Measurements from ENCODE around the gene RECK.
"Not testable (repeated sequence)": the region's sequence is repeated elsewhere in the genome, so short reads cannot be mapped to it uniquely, and the experiment has no call there.

Gene RECK

DNA sequence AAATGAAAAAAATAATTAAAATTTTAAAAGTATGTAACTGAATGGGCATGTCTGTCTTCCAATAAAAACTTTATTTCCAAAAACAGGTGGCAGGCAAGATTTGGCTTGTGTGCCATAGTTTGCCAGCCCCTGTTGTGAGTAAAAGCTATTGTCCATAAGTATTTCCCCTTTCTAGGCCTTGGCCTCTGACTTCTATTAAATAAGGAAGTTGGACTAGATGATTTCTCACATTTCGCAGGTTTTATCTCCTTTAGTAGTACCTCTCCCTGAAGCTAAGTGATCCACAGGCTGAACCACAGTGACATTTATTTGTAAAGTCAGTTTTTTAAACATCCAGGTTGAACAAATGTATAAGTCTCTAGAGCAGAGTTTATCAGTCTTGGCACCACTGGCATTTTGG is 41.3 kb downstream of the RECK start:
- Histone ChIP-seq H3K4me3 (ENCODE audit: low read length) (no peak overlapping the region), H3K4me1 (ENCODE audit: control insufficient read depth, low read depth, low read length) (no peaks in the 10 kb centered on the region), H3K9me3 (ENCODE audit: control insufficient read depth, low read depth, low read length) (no peaks in the 10 kb centered on the region), H3K27ac (ENCODE audit: low read length) (no peak overlapping the region), H3K27me3 (ENCODE audit: control insufficient read depth, insufficient read depth, low read length) (no peaks in the 10 kb centered on the region), H3K9ac (ENCODE audit: low read length) (no peak overlapping the region), H3K36me3 (ENCODE audit: control insufficient read depth, low read depth, low read length) (no peaks in the 10 kb centered on the region)

DNA sequence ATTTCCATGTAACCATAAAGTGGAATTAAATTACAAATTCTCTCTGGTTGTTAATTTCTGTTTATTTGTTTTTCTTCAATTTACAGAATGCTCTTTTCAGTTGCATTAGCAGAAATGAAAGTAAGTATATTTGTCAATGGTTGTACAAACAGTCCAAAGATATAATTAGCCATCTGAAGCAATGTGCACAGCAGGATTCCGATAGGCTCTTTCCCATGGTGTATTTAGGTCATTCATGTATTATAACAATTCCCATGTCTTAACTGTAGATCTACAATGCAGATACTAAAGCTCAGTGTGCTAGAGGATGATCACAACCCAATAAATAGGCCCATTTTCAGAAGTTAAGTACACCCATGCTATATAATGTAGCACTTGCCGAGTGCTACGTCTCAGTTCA is 43.8 kb downstream of the RECK start:
- Histone ChIP-seq H3K4me1 (ENCODE audit: control insufficient read depth, low read depth, low read length) (no peaks in the 10 kb centered on the region), H3K9me3 (ENCODE audit: control insufficient read depth, low read depth, low read length) (no peaks in the 10 kb centered on the region), H3K4me3 (ENCODE audit: low read length) (no peak overlapping the region)

DNA sequence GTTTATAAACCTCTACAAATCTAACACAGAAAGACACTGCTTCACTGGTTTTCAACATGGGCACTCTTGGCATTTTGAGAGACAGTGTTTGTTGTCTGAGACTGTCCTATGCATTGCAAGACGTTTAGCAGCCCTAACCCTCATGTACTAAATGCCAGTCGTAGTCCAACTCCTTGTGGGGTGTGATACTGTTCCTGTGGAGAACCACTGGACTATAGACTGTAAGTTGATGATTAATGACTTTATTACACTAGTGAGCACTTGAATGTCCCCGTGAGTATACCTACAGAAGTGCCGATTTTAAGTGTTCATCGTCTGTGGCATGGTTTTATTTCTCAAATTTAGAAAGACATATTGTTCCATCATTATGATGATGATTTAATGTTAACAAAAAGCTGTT is 46.2 kb downstream of the RECK start:
- H3K9me3 ChIP-seq (ENCODE audit: control insufficient read depth, low read depth, low read length), result no peaks in the 10 kb centered on the region
- no peak overlapping the region for H3K9ac ChIP-seq (ENCODE audit: low read length)
- H3K27ac ChIP-seq (ENCODE audit: low read length), result no peak overlapping the region
- H3K4me1 ChIP-seq (ENCODE audit: control insufficient read depth, low read depth, low read length), result no peaks in the 10 kb centered on the region
- no peaks in the 10 kb centered on the region for H3K27me3 ChIP-seq (ENCODE audit: control insufficient read depth, insufficient read depth, low read length)
- no peaks in the 10 kb centered on the region for H3K36me3 ChIP-seq (ENCODE audit: control insufficient read depth, low read depth, low read length)
- no peak overlapping the region for H3K4me3 ChIP-seq (ENCODE audit: low read length)

More for the DNA sequence above, 43.8 kb downstream of the RECK start:
- H3K27me3 ChIP-seq (ENCODE audit: control insufficient read depth, insufficient read depth, low read length), result no peaks in the 10 kb centered on the region
- H3K9ac ChIP-seq (ENCODE audit: low read length), result no peak overlapping the region
- no peaks in the 10 kb centered on the region for H3K36me3 ChIP-seq (ENCODE audit: control insufficient read depth, low read depth, low read length)
- H3K27ac ChIP-seq (ENCODE audit: low read length), result no peak overlapping the region

DNA sequence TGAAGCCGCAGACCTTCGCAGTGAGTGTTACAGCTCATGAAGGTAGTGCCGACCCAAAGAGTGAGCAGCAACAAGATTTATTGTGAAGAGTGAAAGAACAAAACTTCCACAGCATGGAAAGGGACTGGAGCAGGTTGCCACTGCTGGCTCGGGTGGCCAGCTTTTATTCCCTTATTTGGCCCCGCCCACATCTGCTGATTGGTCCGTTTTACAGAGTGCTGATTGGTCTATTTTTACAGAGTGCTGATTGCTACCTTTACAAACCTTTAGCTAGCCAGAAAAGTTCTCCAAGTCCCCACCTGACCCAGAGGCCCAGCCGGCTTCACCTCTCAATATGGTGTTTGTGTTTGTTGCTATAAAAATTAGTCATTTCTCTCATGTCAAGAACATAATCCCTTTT is 49.7 kb downstream of the RECK start:
- Histone ChIP-seq H3K36me3 (ENCODE audit: control insufficient read depth, low read depth, low read length) (no peaks in the 10 kb centered on the region), H3K4me3 (ENCODE audit: low read length) (no peak overlapping the region)

DNA sequence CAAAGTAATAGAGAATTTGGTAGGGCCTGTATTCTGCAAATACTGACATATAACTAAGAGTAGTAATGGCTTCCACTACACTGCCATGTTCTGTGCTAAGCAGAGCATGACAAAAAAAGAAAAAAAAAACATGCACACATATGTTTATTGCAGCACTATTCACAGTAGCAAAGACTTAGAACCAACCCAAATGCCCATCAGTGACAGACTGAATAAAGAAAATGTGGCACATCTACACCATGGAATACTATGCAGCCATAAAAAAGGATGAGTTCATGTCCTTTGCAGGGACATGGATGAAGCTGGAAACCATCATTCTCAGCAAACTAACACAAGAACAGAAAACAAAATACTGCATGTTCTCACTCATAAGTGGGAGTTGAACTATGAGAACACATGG is 50.3 kb downstream of the RECK start:
- not testable (repeated sequence) for H3K27ac ChIP-seq (ENCODE audit: low read length); H3K36me3 ChIP-seq (ENCODE audit: control insufficient read depth, low read depth, low read length); H3K4me3 ChIP-seq (ENCODE audit: low read length); H3K27me3 ChIP-seq (ENCODE audit: control insufficient read depth, insufficient read depth, low read length); H3K4me1 ChIP-seq (ENCODE audit: control insufficient read depth, low read depth, low read length); H3K9me3 ChIP-seq (ENCODE audit: control insufficient read depth, low read depth, low read length); H3K9ac ChIP-seq (ENCODE audit: low read length)

More for the DNA sequence above, 49.7 kb downstream of the RECK start:
- no peak overlapping the region for H3K9ac ChIP-seq (ENCODE audit: low read length)
- no peaks in the 10 kb centered on the region for H3K27me3 ChIP-seq (ENCODE audit: control insufficient read depth, insufficient read depth, low read length)
- H3K9me3 ChIP-seq (ENCODE audit: control insufficient read depth, low read depth, low read length), result no peaks in the 10 kb centered on the region
- no peak overlapping the region for H3K27ac ChIP-seq (ENCODE audit: low read length)
- H3K4me1 ChIP-seq (ENCODE audit: control insufficient read depth, low read depth, low read length), result peaks cover 4% of the 10 kb centered on the region

DNA sequence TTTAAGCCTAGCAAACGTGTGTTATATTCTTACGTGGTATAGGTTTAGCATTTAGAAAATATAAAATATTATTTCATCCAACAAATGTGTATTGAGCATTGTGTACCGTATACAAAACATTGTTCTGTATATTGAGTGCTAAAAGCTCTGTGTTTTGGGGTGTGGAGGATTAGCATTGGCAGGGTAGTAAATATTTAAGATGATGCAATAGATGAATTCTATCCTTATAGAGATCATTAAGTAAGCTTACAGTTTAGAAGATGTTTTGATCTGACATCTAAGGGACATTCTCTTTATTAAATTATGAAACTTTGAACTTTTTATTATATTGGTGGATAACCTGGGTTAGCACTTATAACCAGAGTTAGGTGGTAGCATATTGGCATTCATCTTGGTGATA is 51.3 kb downstream of the RECK start:
- Histone ChIP-seq H3K9me3 (ENCODE audit: control insufficient read depth, low read depth, low read length) (no peaks in the 10 kb centered on the region), H3K4me1 (ENCODE audit: control insufficient read depth, low read depth, low read length) (peaks cover 14% of the 10 kb centered on the region), H3K27me3 (ENCODE audit: control insufficient read depth, insufficient read depth, low read length) (no peaks in the 10 kb centered on the region), H3K9ac (ENCODE audit: low read length) (no peak overlapping the region), H3K4me3 (ENCODE audit: low read length) (no peak overlapping the region), H3K36me3 (ENCODE audit: control insufficient read depth, low read depth, low read length) (no peaks in the 10 kb centered on the region), H3K27ac (ENCODE audit: low read length) (no peak overlapping the region)

DNA sequence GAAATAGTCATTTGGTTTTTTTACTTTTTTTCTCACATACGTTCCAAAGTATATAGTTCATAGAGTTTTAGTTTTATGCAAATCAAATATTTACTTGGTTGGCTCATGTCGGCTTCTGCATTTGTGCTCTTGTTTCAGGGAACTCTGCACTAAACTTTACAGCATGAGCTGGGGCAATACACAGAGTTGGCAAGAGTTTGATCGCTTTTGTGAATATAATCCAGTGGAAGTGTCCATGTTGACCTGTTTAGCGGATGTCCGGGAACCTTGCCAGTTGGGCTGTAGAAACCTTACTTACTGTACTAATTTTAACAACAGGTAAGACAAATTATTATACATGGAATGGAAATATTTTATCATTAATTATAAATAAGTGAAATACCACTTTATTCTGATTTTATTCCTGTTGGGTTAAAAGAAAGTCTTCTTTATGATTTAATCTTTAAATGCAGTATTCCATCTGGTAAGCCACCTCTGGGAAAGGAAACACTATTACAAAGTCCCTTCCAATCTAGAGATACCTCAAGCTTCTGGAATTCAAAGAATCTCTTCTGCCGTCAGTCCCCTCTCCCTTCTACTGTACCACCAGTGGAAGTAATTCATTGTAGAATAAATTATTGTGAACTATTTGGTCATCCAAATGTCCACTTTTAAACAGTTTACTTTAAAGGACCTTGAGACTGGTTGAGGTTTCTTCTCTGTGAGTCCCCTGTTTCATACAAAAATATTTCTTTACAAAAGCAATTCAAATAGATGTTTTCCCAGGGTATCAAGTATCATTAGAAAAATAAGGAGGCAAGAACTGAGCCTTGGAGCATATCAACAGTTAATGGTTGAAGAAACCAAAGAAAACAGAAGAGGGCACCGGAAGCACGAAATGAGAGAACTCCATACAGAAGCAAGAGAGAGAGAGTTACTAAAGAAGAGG is 54.6 kb downstream of the RECK start:
- Histone ChIP-seq H3K4me1 (ENCODE audit: control insufficient read depth, low read depth, low read length) (peaks cover 22% of the 10 kb centered on the region), H3K9me3 (ENCODE audit: control insufficient read depth, low read depth, low read length) (no peaks in the 10 kb centered on the region), H3K9ac (ENCODE audit: low read length) (no peak overlapping the region), H3K27ac (ENCODE audit: low read length) (no peak overlapping the region), H3K27me3 (ENCODE audit: control insufficient read depth, insufficient read depth, low read length) (no peaks in the 10 kb centered on the region), H3K36me3 (ENCODE audit: control insufficient read depth, low read depth, low read length) (no peaks in the 10 kb centered on the region), H3K4me3 (ENCODE audit: low read length) (no peak overlapping the region)

DNA sequence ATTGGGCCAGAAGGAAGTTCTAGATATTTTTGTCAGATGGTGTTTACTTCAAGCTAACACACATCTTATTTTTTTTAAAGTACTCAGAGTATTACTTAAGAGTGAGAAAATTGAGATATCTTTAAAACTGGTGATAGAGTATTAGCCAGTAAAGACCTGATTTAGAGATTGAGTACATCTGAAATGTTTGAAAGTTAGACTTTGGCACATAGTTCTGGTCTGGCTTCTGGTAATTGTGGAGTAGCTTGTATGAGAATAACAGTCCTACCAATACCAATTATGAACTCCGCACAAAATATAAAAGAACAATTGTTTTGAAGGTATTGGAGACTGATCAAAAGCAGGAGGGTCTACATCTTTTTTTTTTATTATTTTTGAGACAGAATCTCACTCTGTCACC is 55.3 kb downstream of the RECK start:
- Histone ChIP-seq H3K4me3 (ENCODE audit: low read length) (no peak overlapping the region), H3K27me3 (ENCODE audit: control insufficient read depth, insufficient read depth, low read length) (no peaks in the 10 kb centered on the region), H3K36me3 (ENCODE audit: control insufficient read depth, low read depth, low read length) (no peaks in the 10 kb centered on the region), H3K4me1 (ENCODE audit: control insufficient read depth, low read depth, low read length) (peaks cover 22% of the 10 kb centered on the region), H3K9me3 (ENCODE audit: control insufficient read depth, low read depth, low read length) (no peaks in the 10 kb centered on the region), H3K27ac (ENCODE audit: low read length) (no peak overlapping the region), H3K9ac (ENCODE audit: low read length) (no peak overlapping the region)

DNA sequence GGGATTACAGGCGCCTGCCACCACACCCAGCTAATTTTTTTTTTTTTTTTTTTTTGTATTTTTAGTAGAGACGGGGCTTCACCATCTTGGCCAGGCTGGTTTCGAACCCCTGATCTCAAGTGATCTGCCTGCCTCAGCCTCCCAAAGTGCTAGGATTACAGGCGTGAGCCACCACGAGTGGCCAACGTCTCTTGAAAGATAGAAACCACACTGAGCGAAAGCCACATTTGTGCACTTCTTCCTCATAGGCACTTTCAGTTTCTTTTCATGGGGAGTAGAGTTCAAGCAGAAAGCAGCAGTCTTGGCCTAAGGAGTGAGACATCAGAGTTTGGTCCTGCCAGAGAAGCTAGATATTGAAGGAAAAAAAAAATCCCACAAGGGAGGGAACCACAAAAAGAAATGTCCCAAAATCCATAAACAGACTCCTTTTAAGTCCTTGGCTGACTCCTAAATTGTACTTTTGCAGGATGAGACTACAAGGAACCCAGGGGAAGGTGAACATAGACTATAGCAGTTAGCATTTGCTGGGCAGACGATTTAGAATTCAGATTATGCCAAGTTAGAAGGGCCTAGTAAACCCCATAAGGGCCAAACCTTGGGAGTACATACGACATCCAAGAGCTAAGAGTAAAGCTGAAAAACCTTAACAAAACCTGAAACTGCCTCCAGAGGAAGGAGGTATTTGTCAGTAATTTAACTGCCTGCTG is 55.9 kb downstream of the RECK start:
- no peaks in the 10 kb centered on the region for H3K9me3 ChIP-seq (ENCODE audit: control insufficient read depth, low read depth, low read length)
- no peak overlapping the region for H3K27ac ChIP-seq (ENCODE audit: low read length)
- peaks cover 22% of the 10 kb centered on the region for H3K4me1 ChIP-seq (ENCODE audit: control insufficient read depth, low read depth, low read length)
- no peak overlapping the region for H3K9ac ChIP-seq (ENCODE audit: low read length)
- H3K4me3 ChIP-seq (ENCODE audit: low read length), result no peak overlapping the region
- H3K36me3 ChIP-seq (ENCODE audit: control insufficient read depth, low read depth, low read length), result no peaks in the 10 kb centered on the region
- H3K27me3 ChIP-seq (ENCODE audit: control insufficient read depth, insufficient read depth, low read length), result no peaks in the 10 kb centered on the region

DNA sequence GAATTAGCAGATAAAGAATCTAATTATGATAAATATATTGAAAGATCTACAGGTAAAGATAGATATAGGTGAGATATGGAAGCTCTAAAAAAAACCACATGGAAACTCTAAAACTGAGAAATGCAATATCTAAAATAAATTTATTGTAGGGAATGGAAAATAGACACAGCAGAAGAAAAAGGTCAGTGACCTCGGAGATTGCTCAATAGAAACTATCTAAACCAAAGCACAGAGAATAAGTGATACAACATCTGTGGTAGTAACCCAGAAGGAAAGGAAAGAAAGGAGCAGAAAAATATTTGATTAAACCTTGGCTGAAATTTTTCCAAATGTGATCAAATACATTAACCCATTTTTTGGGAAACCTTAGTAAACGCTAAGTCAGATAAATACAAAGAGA is 56.7 kb downstream of the RECK start:
- Histone ChIP-seq H3K9ac (ENCODE audit: low read length) (no peak overlapping the region), H3K4me3 (ENCODE audit: low read length) (peak overlapping the region; percentile 32), H3K36me3 (ENCODE audit: control insufficient read depth, low read depth, low read length) (no peaks in the 10 kb centered on the region), H3K27me3 (ENCODE audit: control insufficient read depth, insufficient read depth, low read length) (no peaks in the 10 kb centered on the region), H3K27ac (ENCODE audit: low read length) (no peak overlapping the region), H3K4me1 (ENCODE audit: control insufficient read depth, low read depth, low read length) (peaks cover 22% of the 10 kb centered on the region), H3K9me3 (ENCODE audit: control insufficient read depth, low read depth, low read length) (no peaks in the 10 kb centered on the region)

DNA sequence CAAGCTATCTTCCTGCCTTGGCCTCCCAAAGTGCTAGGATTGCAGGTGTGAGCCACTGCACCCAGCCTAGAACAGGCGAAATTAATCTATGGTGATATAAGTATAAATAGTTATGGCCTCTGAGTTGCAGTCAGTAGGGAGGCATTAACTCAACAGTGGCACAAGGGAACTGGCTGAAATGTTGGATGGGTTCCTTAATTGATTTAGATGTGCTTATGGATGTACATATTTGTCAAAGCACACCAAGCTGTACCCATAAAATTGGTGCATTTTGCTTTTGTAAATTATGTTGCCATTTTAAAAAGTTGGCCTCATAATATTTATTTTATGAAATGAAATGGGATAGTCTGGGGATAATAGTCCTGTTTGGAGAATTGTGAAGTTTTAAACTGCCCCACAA is 63.0 kb downstream of the RECK start:
- H3K9me3 ChIP-seq (ENCODE audit: control insufficient read depth, low read depth, low read length), result no peaks in the 10 kb centered on the region
- peaks cover 7% of the 10 kb centered on the region for H3K4me1 ChIP-seq (ENCODE audit: control insufficient read depth, low read depth, low read length)
- no peak overlapping the region for H3K27ac ChIP-seq (ENCODE audit: low read length)
- H3K9ac ChIP-seq (ENCODE audit: low read length), result no peak overlapping the region
- no peak overlapping the region for H3K4me3 ChIP-seq (ENCODE audit: low read length)
- H3K36me3 ChIP-seq (ENCODE audit: control insufficient read depth, low read depth, low read length), result no peaks in the 10 kb centered on the region
- H3K27me3 ChIP-seq (ENCODE audit: control insufficient read depth, insufficient read depth, low read length), result no peaks in the 10 kb centered on the region

DNA sequence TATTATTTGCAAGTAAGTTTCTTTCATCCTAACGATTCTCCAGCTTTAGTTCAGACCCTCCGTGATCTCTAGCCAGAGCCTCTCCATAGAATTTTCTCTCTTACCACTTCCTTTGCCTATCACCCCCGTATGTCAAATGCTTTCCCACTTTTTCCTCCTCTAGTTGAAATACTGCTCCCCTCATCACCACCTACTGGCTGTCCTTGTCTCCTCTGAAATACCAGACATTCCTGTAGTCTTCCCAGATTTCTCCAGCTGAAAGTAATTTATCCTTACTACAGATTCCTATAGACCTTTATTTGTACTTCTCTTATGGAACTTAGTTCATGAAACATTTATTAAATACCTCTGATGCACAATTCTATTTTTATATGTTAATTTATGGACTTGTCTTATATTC is 63.8 kb downstream of the RECK start:
- no peaks in the 10 kb centered on the region for H3K9me3 ChIP-seq (ENCODE audit: control insufficient read depth, low read depth, low read length)
- no peak overlapping the region for H3K27ac ChIP-seq (ENCODE audit: low read length)

More for the DNA sequence above, 63.8 kb downstream of the RECK start:
- Histone ChIP-seq H3K27me3 (ENCODE audit: control insufficient read depth, insufficient read depth, low read length) (no peaks in the 10 kb centered on the region), H3K4me3 (ENCODE audit: low read length) (no peak overlapping the region), H3K9ac (ENCODE audit: low read length) (no peak overlapping the region), H3K4me1 (ENCODE audit: control insufficient read depth, low read depth, low read length) (peaks cover 7% of the 10 kb centered on the region), H3K36me3 (ENCODE audit: control insufficient read depth, low read depth, low read length) (no peaks in the 10 kb centered on the region)
